Glutamatergic neuron (in vitro differentiated cells): ENCODE measurements around the gene APBA3. TPM values are rescaled to one million over a fixed set of nuclear protein-coding genes. Genes with fewer than 3 reads are reported as not detected.
A peak's percentile ranks its signal among the peaks of the same experiment; 100 is the strongest.
"Not testable (repeated sequence)": the region's sequence is repeated elsewhere in the genome, so short reads cannot be mapped to it uniquely, and the experiment has no call there.

ENCODE experiments used
- DNase-seq: peaks from one replicate; pipeline ENCODE4 v3.0.0; 2022
- H3K27ac Mint-ChIP-seq: one replicate; pipeline ENCODE4 v1.8.0; 2020; ENCODE audit warnings: mild to moderate bottlenecking, mixed read lengths, inconsistent platforms; ENCODE audit not compliant: unreplicated experiment
- H3K27me3 Mint-ChIP-seq: one replicate; pipeline ENCODE4 v1.8.0; 2020; ENCODE audit warnings: mild to moderate bottlenecking, moderate library complexity, mixed read lengths, inconsistent platforms; ENCODE audit not compliant: unreplicated experiment
- H3K36me3 Mint-ChIP-seq: one replicate; pipeline ENCODE4 v1.8.0; 2020; ENCODE audit warnings: mild to moderate bottlenecking, mixed read lengths, inconsistent platforms; ENCODE audit not compliant: unreplicated experiment
- H3K4me1 Mint-ChIP-seq: one replicate; pipeline ENCODE4 v1.8.0; 2020; ENCODE audit warnings: mild to moderate bottlenecking, low read depth, mixed read lengths, inconsistent platforms; ENCODE audit not compliant: unreplicated experiment
- H3K4me3 Mint-ChIP-seq: one replicate; pipeline ENCODE4 v1.8.0; 2020; ENCODE audit warnings: mild to moderate bottlenecking, mixed read lengths, inconsistent platforms; ENCODE audit not compliant: unreplicated experiment
- H3K9me3 Mint-ChIP-seq: one replicate; pipeline ENCODE4 v1.8.0; 2020; ENCODE audit warnings: mild to moderate bottlenecking, moderate library complexity, mixed read lengths, inconsistent platforms; ENCODE audit not compliant: unreplicated experiment
- total RNA-seq: library from RNA; stranded (reverse); fragmentation: NEBNext Ultra II Directional; extraction: Animal tissue kit (Norgen Biotek cat#: 25700); gene quantifications from one replicate; pipeline ENCODE4 v1.2.1, GENCODE V29; 2021; ENCODE audit not compliant: unreplicated experiment
- TF ChIP-seq, protein P1 (sequence below): fragments of 200-600 bp; sonication (generic); IDR thresholded peaks from one replicate; pipeline ENCODE4 v1.5.0; 2021; ENCODE audit not compliant: partially characterized antibody, unreplicated experiment

APBA3 gene
- total RNA-seq, 1 donor from 2014 or later = 23.3 TPM

DNA sequence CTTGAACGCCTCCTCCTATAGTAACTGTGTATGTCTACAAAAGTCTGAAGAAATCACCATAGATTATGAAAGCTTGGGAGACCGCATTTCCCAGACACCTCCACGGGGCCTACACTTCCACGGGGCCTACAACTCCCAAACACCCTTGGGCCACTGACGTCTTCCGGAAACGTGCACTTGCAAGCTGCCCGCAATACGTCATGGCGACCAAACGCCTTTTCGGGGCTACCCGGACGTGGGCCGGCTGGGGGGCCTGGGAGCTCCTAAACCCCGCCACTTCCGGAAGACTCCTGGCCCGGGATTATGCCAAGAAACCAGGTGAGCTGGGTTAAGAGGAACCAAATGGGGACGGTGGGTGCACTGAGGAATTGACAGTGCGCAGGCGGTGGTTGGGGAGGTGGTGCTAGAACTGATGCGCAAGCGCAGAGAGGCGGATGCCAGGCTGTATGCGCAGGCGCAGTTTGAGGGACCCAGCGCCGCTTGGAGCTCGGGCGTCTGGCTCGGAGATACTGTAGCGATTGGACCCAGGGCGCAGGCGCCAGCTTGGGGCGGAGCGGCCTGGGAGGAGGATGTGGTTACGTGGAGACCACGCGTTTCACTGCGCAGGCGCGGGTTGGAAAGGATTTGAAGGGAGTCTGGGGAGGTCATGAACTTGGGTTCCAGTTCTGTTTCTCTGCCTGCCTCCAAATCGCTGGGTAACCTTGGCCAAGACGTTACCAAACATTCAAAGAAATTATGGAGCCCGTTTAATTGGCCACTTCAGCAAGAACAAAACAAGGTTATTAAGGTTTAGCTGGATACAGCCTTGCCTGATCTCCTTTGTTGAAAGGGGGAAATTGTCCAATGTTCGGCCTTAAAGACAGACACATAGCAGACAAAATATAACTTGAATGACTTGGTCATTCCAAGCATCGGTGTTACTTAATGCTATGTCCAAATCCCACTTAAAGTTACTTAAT, 1.3 kb upstream of the APBA3 start, which contains the start of gene MRPL54:
Gene MRPL54, plus strand, starts transcription at position 182 of the 959 bp plus-strand sequence. Its CDS starts 19 bp downstream, at position 201.
- DNase-seq = peak; percentile 100
- Mint-ChIP-seq H3K4me1 (no peaks in the 10 kb centered on the region), H3K9me3 (peaks cover 15% of the 10 kb centered on the region), H3K27me3 (peaks cover 9% of the 10 kb centered on the region), H3K4me3 (peak within 1 kb of the TSS; percentile 99), H3K36me3 (no peaks in the 10 kb centered on the region), H3K27ac (peak within 1 kb of the TSS; percentile 98)
- TF ChIP-seq, protein P1, sequence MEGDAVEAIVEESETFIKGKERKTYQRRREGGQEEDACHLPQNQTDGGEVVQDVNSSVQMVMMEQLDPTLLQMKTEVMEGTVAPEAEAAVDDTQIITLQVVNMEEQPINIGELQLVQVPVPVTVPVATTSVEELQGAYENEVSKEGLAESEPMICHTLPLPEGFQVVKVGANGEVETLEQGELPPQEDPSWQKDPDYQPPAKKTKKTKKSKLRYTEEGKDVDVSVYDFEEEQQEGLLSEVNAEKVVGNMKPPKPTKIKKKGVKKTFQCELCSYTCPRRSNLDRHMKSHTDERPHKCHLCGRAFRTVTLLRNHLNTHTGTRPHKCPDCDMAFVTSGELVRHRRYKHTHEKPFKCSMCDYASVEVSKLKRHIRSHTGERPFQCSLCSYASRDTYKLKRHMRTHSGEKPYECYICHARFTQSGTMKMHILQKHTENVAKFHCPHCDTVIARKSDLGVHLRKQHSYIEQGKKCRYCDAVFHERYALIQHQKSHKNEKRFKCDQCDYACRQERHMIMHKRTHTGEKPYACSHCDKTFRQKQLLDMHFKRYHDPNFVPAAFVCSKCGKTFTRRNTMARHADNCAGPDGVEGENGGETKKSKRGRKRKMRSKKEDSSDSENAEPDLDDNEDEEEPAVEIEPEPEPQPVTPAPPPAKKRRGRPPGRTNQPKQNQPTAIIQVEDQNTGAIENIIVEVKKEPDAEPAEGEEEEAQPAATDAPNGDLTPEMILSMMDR = no peak

DNA sequence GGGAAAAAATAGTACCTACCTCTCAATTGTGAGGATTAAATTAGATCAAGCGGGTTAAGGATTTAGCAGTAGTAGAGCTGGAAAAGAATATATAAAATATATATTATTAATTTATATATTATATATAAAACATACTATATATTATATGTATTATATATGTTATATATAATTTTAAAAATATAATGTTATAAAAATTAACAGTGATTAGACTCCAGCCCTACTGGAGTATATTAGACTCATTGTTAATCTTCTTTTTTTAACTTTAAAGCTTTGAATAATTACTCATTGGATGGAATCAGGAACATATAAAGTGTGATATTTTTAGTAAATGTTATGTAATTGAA, 610 bp upstream of the APBA3 start:
- Mint-ChIP-seq H3K9me3 (peaks cover 15% of the 10 kb centered on the region), H3K36me3 (no peaks in the 10 kb centered on the region), H3K4me1 (no peaks in the 10 kb centered on the region), H3K27me3 (peaks cover 9% of the 10 kb centered on the region), H3K27ac (peak overlapping the region; percentile 88), H3K4me3 (peak overlapping the region; percentile 99)
- TF ChIP-seq, protein P1 = no peak
- no peak for DNase-seq

DNA sequence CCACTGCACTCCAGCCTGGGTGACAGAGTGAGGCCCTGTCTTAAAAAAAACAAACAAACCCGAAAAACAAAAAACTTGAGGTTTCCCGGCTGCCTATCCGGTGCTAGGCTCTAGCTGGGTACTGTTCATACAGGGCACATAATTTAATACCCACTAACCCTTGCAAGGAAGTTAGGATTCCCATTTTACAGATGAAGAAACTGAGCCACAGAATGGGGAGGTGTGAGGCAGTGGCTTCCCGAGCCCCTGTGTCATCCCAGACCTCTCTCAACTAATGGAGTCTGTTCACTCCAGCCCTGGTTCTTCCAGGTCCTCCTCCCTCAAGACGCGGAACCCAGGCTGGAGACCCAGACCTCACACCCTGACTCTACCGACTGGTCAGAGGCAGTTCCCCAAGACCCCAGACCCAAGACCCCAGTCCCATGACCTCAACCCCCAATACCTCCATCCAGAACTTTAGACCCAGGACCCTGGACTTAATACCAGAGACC, 576 bp downstream of the APBA3 start:
- H3K27me3 Mint-ChIP-seq = peaks cover 9% of the 10 kb centered on the region
- H3K4me1 Mint-ChIP-seq = no peaks in the 10 kb centered on the region
- peaks cover 15% of the 10 kb centered on the region for H3K9me3 Mint-ChIP-seq
- no peaks in the 10 kb centered on the region for H3K36me3 Mint-ChIP-seq
- H3K4me3 Mint-ChIP-seq = peak overlapping the region; percentile 99
- TF ChIP-seq, protein P1 = no peak
- DNase-seq = no peak
- peak overlapping the region; percentile 88 for H3K27ac Mint-ChIP-seq

DNA sequence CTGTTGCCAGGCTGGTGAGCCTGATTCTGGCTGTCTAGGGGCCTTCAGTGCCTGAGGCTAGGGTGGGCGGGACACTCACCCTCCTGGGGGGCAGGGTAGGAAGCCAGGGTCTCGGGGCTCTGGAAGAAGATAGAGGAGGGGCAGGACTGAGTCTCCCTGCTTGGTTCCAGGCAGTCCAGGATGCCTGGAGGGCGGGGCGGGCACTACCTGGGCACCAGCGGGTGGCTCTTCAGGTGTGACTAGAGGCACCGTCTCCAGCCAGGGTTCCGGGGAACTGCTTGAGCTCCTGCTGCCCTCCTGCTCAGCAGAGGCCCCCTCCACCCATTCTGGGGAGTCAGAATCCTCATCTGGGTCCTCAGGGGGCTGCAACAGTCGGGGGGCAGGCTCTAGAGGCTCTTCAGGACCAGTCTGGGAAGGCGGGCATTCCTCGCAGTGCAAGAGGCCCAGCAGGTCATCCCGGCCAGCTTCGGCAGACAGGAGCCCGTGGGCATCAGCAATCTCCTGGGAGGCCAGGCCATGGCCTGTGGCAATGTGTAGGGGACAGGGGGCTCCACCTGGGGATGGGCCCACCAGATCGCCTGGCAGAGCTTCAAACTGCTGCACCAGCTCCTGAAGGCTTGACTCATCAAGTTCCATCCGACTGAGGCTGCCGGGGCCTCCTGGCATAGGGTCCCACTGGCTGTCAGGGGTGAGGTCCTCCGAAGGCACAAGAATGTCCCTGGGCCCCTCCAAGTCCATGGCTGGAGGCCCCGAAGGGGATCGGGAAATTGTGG, 1.8 kb downstream of the APBA3 start:
- Mint-ChIP-seq H3K36me3 (no peaks in the 10 kb centered on the region), H3K4me3 (no peak overlapping the region), H3K4me1 (no peaks in the 10 kb centered on the region), H3K27me3 (peaks cover 9% of the 10 kb centered on the region), H3K27ac (no peak overlapping the region), H3K9me3 (peaks cover 15% of the 10 kb centered on the region)
- no peak for DNase-seq
- TF ChIP-seq, protein P1 = no peak

DNA sequence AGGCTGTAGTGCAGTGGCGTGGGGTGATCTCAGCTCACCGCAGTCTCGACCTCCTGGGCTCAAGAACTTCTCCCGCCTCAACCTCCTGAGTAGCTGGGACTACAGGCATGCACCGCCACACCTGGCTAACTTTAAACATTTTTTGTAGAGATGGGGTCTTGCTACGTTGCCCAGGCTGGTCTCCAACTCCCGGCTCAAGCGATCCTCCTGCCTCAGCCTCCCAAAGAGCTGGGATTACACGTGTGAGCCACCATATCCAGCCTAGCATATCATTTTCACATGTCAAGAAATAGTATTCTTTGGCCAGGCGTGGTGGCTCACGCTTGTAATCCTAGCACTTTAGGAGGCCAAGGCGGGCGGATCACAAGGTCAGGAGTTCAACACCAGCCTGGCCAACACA, 3.2 kb downstream of the APBA3 start:
- H3K36me3 Mint-ChIP-seq, H3K4me3 Mint-ChIP-seq, H3K27me3 Mint-ChIP-seq, H3K4me1 Mint-ChIP-seq, DNase-seq, H3K27ac Mint-ChIP-seq: not testable (repeated sequence)
- H3K9me3 Mint-ChIP-seq = peaks cover 15% of the 10 kb centered on the region

DNA sequence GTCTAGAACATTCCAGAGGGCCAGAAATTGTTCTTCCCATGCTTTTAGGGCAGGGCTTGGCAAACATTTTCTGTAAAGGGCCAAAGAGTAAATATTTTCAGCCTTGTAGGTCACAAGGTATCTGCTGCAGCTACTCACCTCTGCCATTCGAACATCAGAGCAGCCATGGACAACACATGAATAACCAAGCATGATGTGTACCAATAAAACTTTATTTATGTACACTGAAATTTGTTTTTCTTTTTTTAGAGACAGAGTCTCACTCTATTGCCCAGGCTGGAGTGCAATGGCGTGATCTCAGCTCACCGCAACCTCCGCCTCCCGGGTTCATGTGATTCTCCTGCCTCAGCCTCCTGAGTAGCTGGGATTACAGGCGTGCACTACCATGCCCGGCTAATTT, 3.8 kb downstream of the APBA3 start:
- not testable (repeated sequence) for H3K36me3 Mint-ChIP-seq, H3K4me1 Mint-ChIP-seq, H3K9me3 Mint-ChIP-seq, H3K27ac Mint-ChIP-seq, H3K27me3 Mint-ChIP-seq, DNase-seq, H3K4me3 Mint-ChIP-seq
